Thoracic aorta (tissue), 2 donors: ENCODE results near the gene OLIG1. TPM values are rescaled to one million over a fixed set of nuclear protein-coding genes. Genes with fewer than 3 reads are reported as not detected.

Source experiments
- ATAC-seq: fragments of 150-250 bp; one replicate; pipeline ENCODE4 v1.8.0; 2017; ENCODE audit warnings: low read depth; ENCODE audit not compliant: insufficient number of reproducible peaks, low FRiP score
- DNase-seq: peaks from one replicate; pipeline ENCODE4 v3.0.0-alpha.2; 2020; ENCODE audit warnings: low spot score
- H3K27ac ChIP-seq, 2 donors: fragments of 200-600 bp; sonication (generic); 1 replicate in 1 of 2; 2 replicates in 1 of 2; pipeline ENCODE4 v1.5.1; 2016; ENCODE audit warnings: mild to moderate bottlenecking in 2 of 2, moderate library complexity in 2 of 2
- H3K27me3 ChIP-seq: fragments of 200-600 bp; sonication (generic); replicated peaks from 2 replicates; pipeline ENCODE4 v1.6.0; 2016; ENCODE audit warnings: mild to moderate bottlenecking; ENCODE audit not compliant: insufficient read depth
- H3K36me3 ChIP-seq: fragments of 200-600 bp; sonication (generic); one replicate; pipeline ENCODE4 v1.5.1; 2016
- H3K4me1 ChIP-seq, 2 donors: fragments of 200-600 bp; sonication (generic); 1 replicate in 1 of 2; 2 replicates in 1 of 2; pipeline versions ENCODE4 v1.5.1 to v1.6.0; 2016; ENCODE audit warnings: low read depth in 2 of 2, mild to moderate bottlenecking in 1 of 2; ENCODE audit not compliant: control insufficient read depth in 1 of 2
- H3K4me3 ChIP-seq: fragments of 200-600 bp; sonication (generic); 2 replicates; pipeline ENCODE4 v1.5.1; 2016; ENCODE audit warnings: mild to moderate bottlenecking
- H3K9me3 ChIP-seq: fragments of 200-600 bp; sonication (generic); 2 replicates; pipeline ENCODE4 v1.5.1; 2016
- total RNA-seq, 2 donors: library from RNA; depleted of rRNA; stranded (reverse); fragments of >200 nt; gene quantifications; one replicate each; pipeline versions ENCODE4 v1.1.0 to v1.2.3, GENCODE V29; 2016
- TF ChIP-seq, protein P1 (sequence below): fragments of 200-600 bp; sonication (generic); IDR thresholded peaks from one replicate; pipeline ENCODE4 v1.5.1; 2019; ENCODE audit warnings: antibody characterized with exemption

OLIG1 gene, protein sequence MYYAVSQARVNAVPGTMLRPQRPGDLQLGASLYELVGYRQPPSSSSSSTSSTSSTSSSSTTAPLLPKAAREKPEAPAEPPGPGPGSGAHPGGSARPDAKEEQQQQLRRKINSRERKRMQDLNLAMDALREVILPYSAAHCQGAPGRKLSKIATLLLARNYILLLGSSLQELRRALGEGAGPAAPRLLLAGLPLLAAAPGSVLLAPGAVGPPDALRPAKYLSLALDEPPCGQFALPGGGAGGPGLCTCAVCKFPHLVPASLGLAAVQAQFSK
- total RNA-seq: not detected

DNA sequence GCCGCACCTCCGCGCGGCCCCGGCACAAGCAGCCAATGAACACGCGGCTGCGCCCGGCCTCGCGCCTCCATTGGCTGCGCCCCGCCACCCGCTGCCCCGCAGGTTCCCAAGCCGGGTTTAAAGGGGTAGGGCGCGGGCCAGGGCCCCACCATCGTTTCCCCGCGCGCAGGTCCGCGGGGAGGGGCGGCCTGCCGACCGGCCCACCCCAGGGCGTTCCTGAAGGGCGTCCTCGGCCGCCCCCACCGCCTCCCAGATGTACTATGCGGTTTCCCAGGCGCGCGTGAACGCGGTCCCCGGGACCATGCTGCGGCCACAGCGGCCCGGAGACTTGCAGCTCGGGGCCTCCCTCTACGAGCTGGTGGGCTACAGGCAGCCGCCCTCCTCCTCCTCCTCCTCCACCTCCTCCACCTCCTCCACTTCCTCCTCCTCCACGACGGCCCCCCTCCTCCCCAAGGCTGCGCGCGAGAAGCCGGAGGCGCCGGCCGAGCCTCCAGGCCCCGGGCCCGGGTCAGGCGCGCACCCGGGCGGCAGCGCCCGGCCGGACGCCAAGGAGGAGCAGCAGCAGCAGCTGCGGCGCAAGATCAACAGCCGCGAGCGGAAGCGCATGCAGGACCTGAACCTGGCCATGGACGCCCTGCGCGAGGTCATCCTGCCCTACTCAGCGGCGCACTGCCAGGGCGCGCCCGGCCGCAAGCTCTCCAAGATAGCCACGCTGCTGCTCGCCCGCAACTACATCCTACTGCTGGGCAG, at the start of gene OLIG1:
Gene OLIG1 (plus strand): TSS at position 148 of the 750 bp plus-strand sequence. CDS start 106 bp downstream, at position 254.
- H3K9me3 ChIP-seq: peaks cover 8% of the 10 kb centered on the region
- H3K36me3 ChIP-seq: no peaks in the 10 kb centered on the region
- no peak for ATAC-seq
- TF ChIP-seq, protein P1, sequence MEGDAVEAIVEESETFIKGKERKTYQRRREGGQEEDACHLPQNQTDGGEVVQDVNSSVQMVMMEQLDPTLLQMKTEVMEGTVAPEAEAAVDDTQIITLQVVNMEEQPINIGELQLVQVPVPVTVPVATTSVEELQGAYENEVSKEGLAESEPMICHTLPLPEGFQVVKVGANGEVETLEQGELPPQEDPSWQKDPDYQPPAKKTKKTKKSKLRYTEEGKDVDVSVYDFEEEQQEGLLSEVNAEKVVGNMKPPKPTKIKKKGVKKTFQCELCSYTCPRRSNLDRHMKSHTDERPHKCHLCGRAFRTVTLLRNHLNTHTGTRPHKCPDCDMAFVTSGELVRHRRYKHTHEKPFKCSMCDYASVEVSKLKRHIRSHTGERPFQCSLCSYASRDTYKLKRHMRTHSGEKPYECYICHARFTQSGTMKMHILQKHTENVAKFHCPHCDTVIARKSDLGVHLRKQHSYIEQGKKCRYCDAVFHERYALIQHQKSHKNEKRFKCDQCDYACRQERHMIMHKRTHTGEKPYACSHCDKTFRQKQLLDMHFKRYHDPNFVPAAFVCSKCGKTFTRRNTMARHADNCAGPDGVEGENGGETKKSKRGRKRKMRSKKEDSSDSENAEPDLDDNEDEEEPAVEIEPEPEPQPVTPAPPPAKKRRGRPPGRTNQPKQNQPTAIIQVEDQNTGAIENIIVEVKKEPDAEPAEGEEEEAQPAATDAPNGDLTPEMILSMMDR: no peak
- H3K4me1 ChIP-seq: peaks cover 14 to 25% of the 10 kb centered on the region in 2 donors
- H3K27me3 ChIP-seq: peaks cover 21% of the 10 kb centered on the region
- H3K4me3 ChIP-seq: peak within 1 kb of the TSS; percentile 72
- no peak for DNase-seq
- no peak within 1 kb of the TSS for H3K27ac ChIP-seq

DNA sequence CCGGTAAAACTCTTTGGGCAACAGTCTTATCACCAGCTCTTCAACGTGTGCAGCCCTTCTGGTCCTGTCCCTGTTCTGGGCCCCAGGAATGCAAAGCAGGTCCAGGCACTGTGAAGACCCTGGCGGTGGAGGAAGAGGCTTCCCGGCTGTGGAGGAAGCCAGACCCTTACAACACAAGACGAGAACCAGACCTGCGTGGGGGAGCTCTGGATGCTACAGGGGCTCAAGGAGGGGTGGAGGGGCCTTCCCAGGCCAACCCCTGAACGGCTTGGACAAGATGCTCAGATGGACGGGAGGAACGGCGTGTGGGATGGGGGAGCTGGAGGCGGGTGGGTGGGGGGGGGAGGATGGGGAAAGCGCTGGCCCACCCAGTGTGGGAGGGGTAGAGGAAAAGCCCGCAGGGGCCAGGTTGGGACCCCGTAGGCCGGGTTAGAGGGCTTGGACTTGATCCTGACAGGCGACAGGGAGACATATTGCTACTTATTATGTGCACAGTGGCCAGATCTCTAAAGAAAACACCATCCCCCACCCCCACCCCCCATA, 49.3 kb upstream of the OLIG1 start:
- H3K27ac ChIP-seq: no peak overlapping the region
- H3K27me3 ChIP-seq: no peaks in the 10 kb centered on the region
- peaks cover 5 to 26% of the 10 kb centered on the region in 2 donors for H3K4me1 ChIP-seq
- H3K9me3 ChIP-seq: no peaks in the 10 kb centered on the region
- peak overlapping the region; percentile 47 for H3K4me3 ChIP-seq
- TF ChIP-seq, protein P1: no peak
- ATAC-seq (no peak), DNase-seq (no peak)
- no peaks in the 10 kb centered on the region for H3K36me3 ChIP-seq

DNA sequence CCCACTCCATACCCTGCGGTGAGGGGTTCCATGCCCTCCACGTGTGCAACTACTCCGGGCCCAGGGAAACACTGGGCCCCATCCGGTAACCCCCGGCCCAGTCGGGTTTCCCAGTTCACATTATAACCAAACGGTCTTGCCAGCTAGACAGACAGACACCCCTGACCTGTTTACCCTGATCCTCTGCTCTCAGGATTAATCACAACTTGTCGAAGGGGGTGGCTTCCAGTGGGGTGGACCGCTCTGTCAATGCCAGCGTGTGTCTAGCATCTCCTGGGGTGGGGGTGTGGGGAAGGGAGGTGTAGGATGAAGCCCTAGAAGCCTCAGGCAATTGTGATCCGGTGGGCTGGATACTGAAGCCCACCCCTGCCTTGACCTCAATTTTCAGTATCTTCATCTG, 48.8 kb upstream of the OLIG1 start:
- TF ChIP-seq, protein P1: no peak
- H3K27me3 ChIP-seq: no peaks in the 10 kb centered on the region
- ATAC-seq (no peak), DNase-seq (no peak)
- no peaks in the 10 kb centered on the region for H3K9me3 ChIP-seq
- peaks cover 5 to 31% of the 10 kb centered on the region in 2 donors for H3K4me1 ChIP-seq
- no peaks in the 10 kb centered on the region for H3K36me3 ChIP-seq
- no peak overlapping the region for H3K4me3 ChIP-seq
- no peak overlapping the region for H3K27ac ChIP-seq

DNA sequence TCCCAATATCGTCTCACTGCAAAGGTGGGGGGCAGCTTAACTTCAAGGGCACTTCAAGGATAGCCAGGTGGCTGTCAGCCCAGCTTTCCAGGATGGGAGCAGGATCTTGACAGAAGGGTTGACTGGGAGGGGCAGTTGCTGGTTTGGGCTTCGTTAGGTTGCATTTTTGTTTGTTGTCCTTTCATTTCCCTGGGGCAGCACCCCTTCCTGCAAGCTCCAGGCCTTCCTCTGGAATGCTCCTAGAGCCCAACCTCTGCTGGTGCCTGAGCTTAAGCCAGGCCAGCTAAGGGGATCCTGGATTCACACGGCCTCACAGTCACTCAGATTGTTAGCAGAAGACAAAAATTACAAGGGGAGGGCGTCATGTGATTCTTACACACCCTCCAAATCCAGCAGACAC, 48.3 kb upstream of the OLIG1 start:
- DNase-seq: no peak
- ATAC-seq: no peak
- Histone ChIP-seq H3K27ac (no peak overlapping the region), H3K4me3 (no peak overlapping the region), H3K9me3 (no peaks in the 10 kb centered on the region), H3K27me3 (no peaks in the 10 kb centered on the region), H3K36me3 (no peaks in the 10 kb centered on the region), H3K4me1 (peaks cover 5 to 35% of the 10 kb centered on the region in 2 donors)
- TF ChIP-seq, protein P1: no peak

DNA sequence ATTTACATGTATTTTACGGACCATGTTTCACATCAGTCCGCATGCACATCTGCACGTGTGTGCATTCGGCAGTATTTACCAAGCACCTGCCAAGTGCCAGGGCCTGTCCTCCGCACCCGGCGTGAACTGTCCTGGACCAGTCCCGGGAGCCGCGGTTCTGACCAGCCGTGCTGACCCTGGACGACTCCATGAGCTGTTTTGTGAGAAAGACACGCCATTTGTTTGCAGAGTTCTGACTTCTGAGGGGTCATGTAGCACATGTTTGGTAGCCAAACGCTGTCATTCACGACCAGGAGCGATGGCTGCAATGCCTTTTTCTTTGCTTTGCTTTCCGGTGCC, 47.5 kb upstream of the OLIG1 start:
- TF ChIP-seq, protein P1: no peak
- Histone ChIP-seq H3K4me1 (peaks cover 5 to 35% of the 10 kb centered on the region in 2 donors), H3K36me3 (no peaks in the 10 kb centered on the region), H3K27me3 (no peaks in the 10 kb centered on the region), H3K9me3 (no peaks in the 10 kb centered on the region), H3K27ac (no peak overlapping the region), H3K4me3 (peak overlapping the region; percentile 33)
- DNase-seq: no peak
- no peak for ATAC-seq
